Measurements from ENCODE around the gene HPN. TPM values are rescaled to one million over a fixed set of nuclear protein-coding genes. Genes with fewer than 3 reads are reported as not detected.

Gene HPN
- total and polyA plus RNA-seq, 10 of the 15 experiments (the other 5 are each of a cell fraction or from before 2014, with no cell fraction given): 0.21 to 0.35 TPM; not detected in 8

GRCh38 chr19:35055715-35056179 lies 14.2 kb downstream of the HPN start:
- in situ Hi-C loops (cut with MboI): no loop called here
- H3K27ac ChIP-seq (ENCODE audit: control insufficient read depth, insufficient read depth): no peak overlapping the region
- H3K27me3 ChIP-seq (replicated peaks in 1 of 2; ENCODE audit: control insufficient read depth in 2 of 2, insufficient read depth in 2 of 2, low read length in 1 of 2): no peaks in the 10 kb centered on the region; a peak in 1 of 4 replicates
- no peak for FAIRE-seq
- ChIA-PET SMC1A (ENCODE audit: uncharacterized antibody, unreplicated experiment) (interaction anchor here (1.1 to 1.8 kb wide), 2 partner anchors 11 to 30 kb away, joined by 4 to 5 read pairs; no protein-coding TSS in a partner anchor), CTCF (interaction anchor here (0.7 to 8.2 kb wide), 7 partner anchors 11 to 86 kb away, joined by 3 to 56 read pairs (median 4); no protein-coding TSS in a partner anchor), RAD21 (ENCODE audit: unreplicated experiment) (no interaction called here), POLR2A (no interaction called here)
- H3K4me2 ChIP-seq (ENCODE audit: control insufficient read depth, insufficient read depth): no peak overlapping the region
- H4K20me1 ChIP-seq (ENCODE audit: control insufficient read depth, insufficient read depth): no peaks in the 10 kb centered on the region
- H3K36me3 ChIP-seq (ENCODE audit: control insufficient read depth in 2 of 2, insufficient read depth in 2 of 2, low read length in 1 of 2): no peaks in the 10 kb centered on the region
- H3K4me1 ChIP-seq (ENCODE audit: control insufficient read depth, insufficient read depth, low read length): no peaks in the 10 kb centered on the region
- 11% methylated on average over 3 of the region's 3 CpGs for WGBS (ENCODE audit: insufficient coverage, insufficient replicate concordance, low lambda C conversion rate, missing lambda C conversion rate)
- H3K9me3 ChIP-seq (replicated peaks; ENCODE audit: control insufficient read depth, insufficient read depth, low read length): no peaks in the 10 kb centered on the region
- TF ChIP-seq CTCF (IDR thresholded peaks at IDR 0.05 in 2 of 3, conservative IDR thresholded peaks at IDR 0.05 in 1 of 3; ENCODE audit: control insufficient read depth in 2 of 3, extremely low read depth in 1 of 3, insufficient read depth in 1 of 3, low read depth in 3 of 3, low read length in 3 of 3) (peak; percentile 39 to 56 (median 44); a peak in 4 of 6 replicates), RAD21 (IDR thresholded peaks at IDR 0.05; ENCODE audit: insufficient read depth, low read depth, low read length) (peak; percentile 16; the same call in 1 of the 2 replicates), NFXL1 (IDR thresholded peaks at IDR 0.05; ENCODE audit: borderline replicate concordance) (no peak), SMC3 (IDR thresholded peaks at IDR 0.05; ENCODE audit: borderline replicate concordance, low read length) (peak; percentile 21; the same call in 1 of the 2 replicates), RAD51 (IDR thresholded peaks at IDR 0.05) (no peak)
- no peak for DNase-seq (ENCODE audit: low read depth, low spot score)
- no peak overlapping the region for H3K4me3 ChIP-seq
- H2AFZ ChIP-seq (ENCODE audit: control insufficient read depth, low read depth, low read length): no peak overlapping the region
- no peaks in the 10 kb centered on the region for H3K79me2 ChIP-seq (ENCODE audit: control insufficient read depth, insufficient read depth, low read length)
- ATAC-seq: peak; percentile 79
- no peak overlapping the region for H3K9ac ChIP-seq (ENCODE audit: control insufficient read depth, insufficient read depth, low read length)
- BruUV-seq (replicated peaks): no TSS peak
- intact Hi-C loops (cut with micrococcal nuclease; ENCODE audit: unreplicated experiment): no loop called here
